Epidermal melanocyte (primary cell): Measurements from ENCODE around the gene OTUD1.

Experiments
- DNase-seq: peaks from one replicate; pipeline ENCODE4 v3.0.0; 2011; ENCODE audit warnings: low spot score; ENCODE audit not compliant: insufficient read length

The OTUD1 gene

DNA sequence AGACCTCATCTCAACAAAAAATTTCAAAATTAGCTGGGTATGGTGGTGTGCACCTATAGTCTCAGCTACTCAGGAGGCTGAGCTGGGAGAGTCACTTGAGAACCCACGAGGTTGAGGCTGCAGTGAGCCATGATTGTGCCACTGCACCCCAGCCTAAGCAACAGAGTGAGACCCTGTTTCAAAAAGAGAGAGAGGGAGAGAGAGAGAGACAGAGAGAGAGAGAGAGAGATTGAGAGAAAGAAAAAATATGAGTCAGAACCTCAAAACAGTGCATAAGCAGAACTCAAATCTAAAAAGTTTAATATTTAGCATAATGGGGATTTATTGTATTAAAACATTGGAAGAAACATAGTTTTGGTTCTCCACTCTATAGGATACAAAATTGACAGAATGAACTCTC, 17.5 kb upstream of the OTUD1 start:
- DNase-seq, result no peak

DNA sequence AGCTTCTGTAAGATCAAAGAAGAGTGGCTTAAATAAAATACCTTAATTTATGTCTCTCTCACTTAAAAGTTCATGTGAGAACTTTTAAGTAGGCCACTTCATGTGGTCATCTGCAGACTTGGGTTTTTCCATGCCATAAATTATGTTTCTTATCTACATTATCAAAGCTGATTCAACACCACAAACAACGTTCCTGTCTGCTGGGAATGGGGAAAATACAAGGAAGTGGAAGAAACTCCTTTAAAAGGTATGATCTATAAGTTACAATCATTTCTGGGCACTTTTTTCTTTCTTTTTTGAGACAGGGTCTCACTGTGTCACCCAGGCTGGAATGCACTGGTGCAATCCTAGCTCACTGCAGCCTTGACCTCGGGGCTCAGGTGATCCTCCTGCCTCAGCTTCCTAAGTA, 16.9 kb upstream of the OTUD1 start:
- DNase-seq, result no peak

DNA sequence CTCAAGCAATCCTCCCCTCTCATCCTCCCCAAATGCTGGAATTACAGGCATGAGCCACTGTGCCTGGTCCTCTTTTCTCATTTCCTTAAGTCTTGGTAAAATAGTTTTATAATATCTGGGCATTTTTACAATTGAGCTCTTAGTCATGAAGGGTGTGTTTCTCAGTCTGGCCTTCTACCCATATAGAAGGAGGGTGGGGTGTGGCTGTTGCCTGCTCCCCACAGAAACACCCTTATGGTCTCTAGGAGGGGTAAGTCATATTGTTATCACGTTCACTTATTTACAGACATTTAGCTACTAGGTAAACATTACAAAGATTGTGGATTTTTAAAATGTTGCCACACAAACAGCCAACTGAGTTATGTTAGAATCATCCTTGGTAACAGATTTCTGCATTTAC, 6.7 kb upstream of the OTUD1 start:
- no peak for DNase-seq

DNA sequence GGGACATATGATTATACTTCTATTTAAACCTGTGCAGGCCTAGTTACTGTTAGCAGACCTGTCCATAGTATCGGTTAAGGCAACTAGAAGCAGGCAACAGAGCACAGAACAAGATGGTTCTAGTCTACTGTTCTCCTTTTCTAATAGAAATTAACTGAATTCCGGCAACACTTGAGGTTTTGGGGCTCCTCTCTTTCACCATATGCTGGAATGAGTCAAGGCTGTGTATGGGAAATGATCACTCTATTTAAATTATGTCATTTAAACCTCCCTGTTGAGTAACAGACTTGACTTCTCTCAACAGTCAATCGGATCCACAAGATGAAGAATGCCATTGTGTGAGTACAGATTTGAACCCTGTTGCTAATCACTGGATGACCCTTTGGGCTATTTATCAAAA, 6.2 kb upstream of the OTUD1 start:
- no peak for DNase-seq

DNA sequence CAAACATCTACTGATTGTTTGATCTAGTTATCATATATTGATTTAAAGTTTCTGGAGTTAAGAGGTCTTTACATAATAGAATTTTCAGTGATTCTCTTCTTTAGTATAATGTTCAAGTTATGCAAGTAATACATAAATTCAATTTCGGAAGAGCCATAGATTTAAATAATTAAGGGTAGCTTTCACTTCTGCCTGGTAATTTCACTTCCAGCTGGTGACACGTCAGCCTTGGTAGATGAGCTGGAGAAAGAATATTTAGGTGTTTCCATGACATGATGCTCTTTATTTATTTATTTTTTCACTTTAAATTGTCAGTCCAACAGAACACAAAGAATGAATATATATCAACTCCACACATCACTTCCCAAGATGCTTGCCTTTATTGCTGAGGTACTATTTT, 5.2 kb upstream of the OTUD1 start:
- DNase-seq, result no peak

DNA sequence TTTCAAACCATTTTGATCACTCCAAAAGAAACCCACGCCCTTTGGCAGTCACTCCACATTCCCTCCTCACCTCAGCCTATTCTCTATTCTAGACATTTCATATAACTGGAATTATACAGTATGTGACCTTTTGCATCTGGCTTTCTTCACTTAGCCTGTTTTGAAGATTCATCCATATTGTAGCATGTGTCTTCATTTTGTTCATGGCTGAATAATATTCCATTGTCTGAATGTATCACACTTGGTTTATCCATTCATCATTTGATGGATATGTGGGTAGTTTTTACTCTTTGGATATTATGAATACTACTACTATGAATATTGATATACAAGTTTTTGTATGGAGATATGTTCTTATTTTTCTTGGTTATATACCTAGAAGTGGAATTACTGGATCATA, 3.5 kb upstream of the OTUD1 start:
- no peak for DNase-seq

DNA sequence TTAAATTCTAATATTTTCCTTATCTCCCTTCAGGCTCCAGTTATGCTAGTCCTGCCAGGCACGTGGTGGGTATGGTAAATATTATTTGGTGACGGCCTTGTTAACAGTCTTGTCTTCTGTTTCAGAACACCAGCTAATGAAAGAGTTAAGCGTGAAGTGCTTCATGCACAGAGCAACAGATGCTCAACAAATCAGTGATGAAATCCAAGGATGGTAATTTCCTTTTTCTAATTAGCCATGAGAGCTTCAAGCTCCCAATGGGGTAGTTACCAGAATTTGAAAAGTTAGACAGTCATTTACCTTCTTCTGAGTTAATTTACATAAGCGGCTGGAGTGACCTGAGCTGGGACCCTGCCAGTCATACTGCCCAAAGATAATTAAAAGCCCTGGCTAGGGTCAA, 1.9 kb upstream of the OTUD1 start:
- no peak for DNase-seq

DNA sequence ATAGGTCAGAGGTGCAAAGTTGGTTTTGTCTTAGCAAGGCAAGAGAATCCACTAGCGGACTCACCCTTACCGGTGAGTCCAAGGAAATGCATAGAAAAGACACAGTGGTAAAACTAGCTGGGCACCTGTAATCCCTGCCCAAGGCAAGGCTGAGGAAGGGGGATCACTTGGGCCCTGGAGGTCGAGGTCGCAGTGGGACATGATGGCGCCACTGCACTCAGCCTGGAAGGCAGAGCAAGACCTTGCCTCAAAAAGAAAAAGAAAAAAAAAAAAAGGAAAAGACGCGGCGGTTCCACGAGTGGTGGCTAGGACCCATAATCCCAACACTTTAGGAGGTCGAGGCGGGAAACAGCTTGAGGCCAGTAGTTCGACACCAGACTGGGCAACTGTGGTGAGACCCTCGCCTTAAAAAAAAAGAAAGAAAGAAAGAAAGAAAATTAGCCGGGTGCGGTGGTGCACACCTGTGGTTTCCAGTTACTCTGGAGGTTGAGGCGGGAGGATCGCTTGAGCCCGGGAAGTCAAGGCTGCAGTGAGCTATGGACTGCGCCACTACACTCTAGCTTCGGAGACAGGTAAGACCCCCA, 820 bp upstream of the OTUD1 start:
- no peak for DNase-seq

DNA sequence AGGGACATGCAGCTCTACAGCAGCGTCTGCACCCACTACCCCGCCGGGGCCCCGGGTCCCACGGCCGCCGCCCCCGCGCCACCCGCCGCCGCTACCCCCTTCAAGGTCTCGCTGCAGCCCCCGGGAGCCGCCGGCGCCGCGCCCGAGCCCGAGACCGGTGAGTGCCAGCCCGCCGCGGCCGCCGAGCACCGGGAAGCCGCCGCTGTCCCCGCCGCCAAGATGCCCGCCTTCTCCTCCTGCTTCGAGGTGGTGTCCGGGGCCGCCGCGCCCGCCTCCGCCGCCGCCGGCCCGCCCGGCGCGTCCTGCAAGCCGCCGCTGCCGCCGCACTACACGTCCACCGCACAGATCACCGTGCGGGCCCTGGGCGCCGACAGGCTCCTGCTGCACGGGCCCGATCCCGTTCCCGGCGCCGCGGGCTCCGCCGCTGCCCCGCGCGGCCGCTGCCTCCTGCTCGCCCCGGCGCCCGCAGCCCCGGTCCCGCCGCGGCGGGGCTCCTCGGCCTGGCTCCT, 631 bp downstream of the OTUD1 start:
- no peak for DNase-seq

DNA sequence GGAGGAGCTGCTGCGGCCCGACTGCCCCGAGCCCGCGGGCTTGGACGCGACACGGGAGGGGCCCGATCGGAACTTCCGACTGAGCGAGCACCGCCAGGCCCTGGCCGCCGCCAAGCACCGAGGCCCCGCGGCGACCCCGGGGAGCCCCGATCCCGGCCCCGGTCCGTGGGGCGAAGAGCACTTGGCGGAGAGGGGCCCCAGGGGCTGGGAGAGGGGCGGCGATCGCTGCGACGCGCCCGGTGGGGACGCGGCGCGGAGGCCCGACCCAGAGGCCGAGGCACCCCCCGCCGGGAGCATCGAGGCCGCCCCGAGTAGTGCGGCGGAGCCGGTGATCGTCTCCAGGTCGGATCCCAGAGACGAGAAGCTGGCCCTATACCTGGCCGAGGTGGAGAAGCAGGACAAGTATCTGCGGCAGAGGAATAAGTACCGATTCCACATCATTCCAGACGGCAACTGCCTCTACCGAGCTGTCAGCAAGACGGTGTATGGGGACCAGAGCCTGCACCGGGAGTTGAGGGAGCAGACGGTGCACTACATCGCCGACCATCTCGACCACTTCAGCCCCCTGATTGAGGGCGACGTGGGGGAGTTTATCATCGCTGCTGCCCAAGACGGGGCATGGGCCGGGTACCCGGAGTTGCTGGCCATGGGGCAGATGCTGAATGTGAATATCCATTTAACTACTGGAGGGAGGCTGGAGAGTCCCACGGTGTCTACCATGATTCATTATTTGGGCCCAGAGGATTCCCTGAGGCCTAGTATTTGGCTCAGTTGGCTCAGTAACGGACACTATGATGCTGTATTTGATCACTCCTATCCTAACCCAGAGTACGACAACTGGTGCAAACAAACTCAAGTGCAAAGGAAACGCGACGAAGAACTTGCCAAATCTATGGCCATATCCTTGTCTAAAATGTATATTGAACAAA, 1.4 kb downstream of the OTUD1 start:
- peak; percentile 18 for DNase-seq

DNA sequence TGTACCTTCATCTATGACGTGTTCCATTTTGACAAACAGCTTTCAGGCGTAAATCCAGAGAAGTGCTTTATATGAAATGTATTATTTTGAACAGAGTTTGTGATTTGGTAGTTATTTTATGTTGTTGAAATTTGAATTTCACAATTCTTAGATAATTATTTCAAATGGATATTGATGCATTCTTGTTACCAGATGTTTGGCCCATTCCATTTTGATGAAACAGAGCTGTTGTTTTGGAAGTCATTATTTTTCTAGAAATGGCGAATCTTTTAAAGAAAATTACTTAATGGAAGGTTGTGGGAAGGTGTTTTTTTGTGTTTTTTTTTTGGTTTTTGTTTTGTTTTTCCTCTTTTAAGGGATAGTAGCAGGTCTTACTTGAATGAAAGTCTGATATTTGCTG, 2.4 kb downstream of the OTUD1 start:
- DNase-seq, result no peak

DNA sequence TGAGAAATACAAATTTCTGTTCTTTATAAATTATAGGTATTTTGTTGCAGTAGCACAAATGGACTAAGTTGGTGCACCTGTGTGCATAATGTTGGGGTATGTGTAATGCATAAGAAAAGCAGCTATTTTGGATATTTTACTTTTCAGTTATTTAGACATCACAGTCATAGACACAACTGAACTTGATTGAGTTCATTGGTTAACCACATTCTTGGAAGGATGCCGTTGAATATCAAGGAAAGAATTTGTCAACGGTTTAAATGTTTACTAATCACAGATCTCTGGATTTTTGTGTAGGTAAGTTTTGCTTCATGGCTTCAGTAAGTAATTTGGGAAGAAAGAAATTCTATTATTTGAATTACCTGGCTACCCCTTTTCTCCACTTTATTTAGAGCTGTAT, 4.1 kb downstream of the OTUD1 start:
- DNase-seq, result no peak

DNA sequence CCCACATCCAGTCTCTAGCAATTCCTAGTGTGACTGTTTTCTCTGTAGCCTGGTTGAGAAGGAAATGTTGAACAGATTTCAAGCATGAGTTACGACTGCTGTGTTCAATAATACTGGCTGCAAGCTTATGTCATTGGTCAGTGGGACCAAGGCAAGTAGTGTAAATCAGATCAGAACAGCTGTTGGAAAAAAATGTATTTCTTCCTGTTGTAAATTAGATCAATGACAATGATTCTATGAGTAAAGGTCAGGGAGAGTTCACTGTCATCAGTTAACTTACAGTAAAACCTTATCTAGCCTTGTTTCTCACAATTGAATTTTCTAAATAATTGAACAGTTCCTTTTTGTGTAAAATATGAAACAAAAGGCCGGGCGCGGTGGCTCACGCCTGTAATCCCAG, 6.7 kb downstream of the OTUD1 start:
- no peak for DNase-seq

DNA sequence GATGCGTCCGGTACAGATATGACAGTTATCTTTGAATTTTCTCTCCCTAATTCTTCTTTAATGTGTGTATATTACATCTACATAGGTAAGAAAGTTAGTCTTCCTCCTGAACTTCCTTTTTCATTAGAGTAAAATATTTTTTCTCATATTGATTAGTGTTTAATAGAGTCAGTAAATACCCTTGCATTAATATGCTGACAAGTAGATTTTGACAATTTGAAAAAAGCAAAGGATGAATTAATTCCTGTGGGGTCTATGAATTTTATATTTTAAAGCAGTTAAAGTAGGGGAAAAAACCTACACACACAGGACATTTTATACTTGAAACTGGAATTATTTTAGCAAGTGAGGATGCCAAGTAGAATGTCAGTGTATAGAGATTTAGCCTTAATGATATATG, 9.4 kb downstream of the OTUD1 start:
- no peak for DNase-seq

DNA sequence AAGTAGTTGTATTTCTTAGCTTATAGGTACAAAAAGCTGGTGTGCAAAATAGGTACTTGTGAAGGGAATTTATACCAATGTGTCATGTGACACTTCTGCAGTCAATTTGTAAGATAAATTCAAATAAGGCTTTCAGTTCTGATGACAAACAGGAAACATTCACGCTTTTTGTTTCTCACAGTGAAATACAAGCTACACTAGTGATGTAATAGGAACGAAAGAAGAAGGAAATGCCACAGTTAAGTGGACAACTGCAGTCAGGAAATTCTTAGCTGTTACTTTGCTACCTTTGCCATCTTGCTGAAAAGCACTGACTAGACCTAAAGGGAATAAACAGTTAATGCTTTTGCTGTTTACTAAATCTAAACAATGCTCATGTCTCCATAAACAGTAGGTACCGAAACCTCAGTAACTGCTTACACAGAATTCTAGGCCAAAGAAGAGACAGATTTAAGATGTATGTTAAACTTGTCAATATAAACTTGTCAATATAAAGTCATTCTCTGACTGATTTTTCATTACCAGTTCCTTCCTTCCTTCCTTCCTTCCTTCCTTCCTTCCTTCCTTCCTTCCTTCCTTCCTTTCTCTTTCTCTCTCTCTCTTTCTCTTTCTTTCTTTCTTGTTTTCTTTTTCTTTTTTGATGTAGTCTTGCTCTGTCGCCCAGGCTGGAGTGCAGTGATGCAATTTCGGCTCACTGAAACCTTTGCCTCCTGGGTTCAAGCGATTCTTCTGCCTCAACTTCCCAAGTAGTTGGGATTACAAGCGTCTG, 10.1 kb downstream of the OTUD1 start:
- no peak for DNase-seq

DNA sequence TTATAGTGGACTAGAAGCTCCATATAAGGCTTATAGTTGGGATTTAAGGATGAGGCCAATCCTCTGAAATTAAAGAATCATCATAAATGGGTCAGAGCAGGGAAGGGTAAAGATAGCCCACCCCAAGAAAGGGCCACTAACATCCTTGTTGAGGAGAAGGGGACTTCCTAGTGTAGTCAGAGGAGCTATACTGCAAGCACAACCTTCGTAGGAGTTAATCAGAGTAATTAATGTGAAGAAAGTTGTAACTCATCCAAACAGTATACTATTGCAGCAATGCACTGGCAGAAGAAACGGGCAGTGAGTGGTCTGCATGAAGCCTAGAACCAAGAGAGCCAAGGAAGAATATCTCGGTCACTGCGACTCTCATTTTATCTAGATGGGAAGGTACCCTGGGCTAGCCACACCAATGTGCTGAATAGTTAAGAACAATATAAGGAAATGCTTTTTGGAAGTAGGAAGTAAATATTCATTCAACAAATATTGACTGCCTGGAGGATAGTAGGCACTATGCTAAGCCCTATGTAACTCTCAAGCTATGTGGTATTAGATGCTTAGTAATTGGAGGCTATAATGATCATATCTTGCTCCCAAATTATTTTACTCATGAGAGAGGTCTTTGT, 13.3 kb downstream of the OTUD1 start:
- DNase-seq, result no peak

DNA sequence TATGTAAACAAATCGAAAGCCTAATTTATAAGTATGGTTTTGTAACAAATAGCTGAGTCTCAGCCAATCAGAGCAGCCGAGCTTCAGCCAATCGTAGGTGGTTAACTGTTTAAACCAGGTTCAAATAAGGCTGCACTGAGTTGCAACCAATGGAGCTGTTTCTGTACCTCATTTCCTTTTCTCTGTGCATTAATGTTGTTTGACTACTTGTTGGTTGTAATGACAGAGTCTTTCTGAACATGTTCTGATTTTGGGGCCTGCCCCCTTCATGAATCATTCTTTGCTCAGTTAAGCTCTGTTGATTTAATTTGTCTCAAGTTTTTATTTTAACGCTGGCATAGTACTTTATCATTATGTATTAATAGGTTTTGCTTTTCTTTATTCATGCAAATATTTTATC, 14.6 kb downstream of the OTUD1 start:
- DNase-seq, result no peak

DNA sequence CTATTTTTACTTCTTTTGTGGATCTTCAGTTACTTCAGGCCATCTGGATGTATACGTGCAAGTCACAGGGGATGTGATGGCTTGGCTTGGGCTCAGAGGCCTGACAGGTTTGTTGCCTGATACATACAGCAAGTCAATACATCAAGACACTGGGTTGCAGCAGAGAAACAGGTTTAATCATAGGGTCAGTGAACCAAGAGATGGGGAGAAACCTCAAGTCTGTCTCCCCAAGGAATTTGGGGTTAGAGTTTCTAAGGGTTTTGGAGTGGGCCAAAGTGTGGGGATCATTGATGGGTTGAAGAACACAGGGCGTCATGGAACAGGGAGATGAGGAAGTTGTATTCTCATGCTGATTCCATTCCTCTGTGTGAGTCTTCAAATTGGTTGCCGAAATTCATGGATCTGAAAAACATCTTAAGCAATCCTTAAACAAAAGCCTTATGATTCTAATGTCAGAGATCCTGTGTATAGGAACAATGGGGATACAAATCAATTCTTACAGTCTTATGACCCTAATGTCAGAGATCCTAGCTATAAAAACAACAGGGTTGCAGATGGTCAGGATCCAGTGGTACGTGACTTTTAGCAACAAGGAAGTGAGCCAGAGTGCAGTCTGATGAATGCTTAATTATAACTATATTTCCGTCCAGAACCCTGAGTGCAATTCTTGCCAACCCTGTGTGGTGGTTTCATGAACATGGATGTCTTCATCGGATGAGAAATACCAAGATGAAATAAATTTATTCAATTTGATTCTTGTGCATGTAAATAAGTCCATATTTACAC, 18.9 kb downstream of the OTUD1 start:
- no peak for DNase-seq

DNA sequence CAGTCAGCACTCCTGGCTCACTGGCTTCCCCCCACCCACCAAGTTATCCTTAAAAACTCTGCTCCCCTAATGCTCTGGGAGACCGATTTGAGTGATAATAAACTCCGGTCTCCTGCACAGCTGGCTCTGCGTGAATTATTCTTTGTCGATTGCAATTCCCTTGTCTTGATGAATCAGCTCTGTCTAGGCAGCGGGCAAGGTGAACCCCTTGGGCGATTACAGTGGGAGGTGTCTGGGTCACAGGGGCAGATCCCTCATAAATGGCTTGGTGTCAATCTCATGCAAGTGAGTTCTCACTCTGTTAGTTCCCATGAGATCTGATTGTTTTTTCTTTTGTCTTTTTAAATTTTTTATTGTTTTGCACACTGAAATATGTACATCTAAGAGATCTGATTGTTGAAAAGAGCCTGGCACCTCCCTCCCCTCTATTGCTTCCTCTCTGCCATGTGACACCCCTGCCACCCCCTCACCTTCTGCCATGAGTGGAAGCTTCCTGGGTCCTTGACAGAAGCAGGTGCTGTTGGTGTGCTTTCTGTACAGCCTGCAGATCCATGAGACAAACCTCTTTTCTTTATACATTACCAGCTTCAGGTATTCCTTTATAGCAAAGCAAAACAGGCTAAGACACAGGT, 20.5 kb downstream of the OTUD1 start:
- no peak for DNase-seq

DNA sequence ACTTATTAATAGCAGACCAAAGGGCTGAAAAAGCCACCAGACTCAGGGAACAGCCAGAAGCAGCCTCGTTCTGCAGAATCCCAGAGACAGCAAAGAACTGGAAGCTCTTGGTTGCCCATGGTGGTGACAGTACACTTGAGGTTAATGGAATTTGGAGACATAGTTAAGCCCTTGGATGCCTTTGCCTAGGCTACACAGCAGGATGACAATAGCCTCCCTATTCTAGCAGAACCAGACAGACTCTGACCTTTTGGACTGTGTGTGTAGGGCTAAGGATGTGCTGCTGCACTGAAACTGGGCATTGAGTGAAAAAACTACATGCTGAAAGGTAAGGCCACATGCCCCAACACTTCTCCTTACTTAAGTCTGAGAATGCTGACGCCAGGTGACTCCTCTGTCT, 22.7 kb downstream of the OTUD1 start:
- DNase-seq, result no peak
